GDM1 (cell line): ENCODE results near the gene PRKCI.
A peak's percentile ranks its signal among the peaks of the same experiment; 100 is the strongest.
"Not testable (repeated sequence)": the region's sequence is repeated elsewhere in the genome, so short reads cannot be mapped to it uniquely, and the experiment has no call there.

ENCODE experiments used
- DNase-seq: peaks from one replicate; lab custom pipeline; 2025; lab: John Stamatoyannopoulos, UW

The PRKCI gene

DNA sequence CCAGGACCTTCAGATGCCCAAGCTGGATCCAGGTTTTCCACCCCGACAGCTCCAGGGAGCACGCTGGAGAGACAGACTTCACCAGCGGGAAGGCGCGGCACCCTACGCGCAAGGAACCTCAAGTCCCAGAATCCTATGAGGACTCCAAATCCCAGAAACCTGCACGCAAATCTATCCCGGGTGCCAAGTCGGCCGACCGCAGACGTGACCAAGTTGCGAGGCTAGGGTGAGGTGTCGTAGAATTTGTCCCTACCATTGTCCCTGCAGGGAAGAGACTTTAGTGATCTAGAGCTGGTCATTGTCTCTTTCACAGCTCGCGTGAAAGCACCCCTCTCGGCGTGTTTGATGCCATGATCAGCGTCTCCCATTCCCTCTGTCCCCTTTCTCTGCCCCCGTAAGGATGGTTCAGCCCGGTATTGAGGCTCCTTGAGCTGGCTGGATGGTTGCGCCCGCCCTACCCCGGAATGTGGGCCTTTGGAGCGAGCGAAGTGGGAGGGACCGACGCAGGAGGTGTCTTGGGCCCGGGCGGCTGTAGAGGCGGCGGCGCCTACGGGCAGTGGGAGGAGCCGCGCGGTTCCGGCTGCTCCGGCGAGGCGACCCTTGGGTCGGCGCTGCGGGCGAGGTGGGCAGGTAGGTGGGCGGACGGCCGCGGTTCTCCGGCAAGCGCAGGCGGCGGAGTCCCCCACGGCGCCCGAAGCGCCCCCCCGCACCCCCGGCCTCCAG is at the start of gene PRKCI:
Gene PRKCI, plus strand, starts transcription at position 501 of the 723 bp plus-strand sequence. CDS start 246 bp downstream, outside the sequence.
- peak; percentile 92 for DNase-seq

DNA sequence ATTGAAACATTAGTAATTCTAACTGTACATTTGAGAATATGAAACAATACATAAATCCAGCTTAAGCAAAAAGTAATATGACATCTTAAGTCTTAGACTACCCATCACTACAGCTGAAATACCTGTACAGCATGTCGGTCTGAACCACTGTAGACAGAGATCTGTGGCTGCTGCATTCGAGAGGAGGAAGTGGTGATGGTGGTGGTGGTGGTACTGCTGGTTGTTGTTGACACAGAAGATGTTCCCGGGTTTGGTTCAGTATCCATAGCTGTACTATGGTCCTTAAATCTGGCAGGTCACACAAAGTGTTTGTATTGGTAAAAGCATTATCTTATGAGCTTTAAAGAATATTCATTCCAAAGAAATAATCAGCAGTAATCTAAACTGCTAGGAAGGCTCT is 43.6 kb upstream of the PRKCI start:
- DNase-seq, result no peak

DNA sequence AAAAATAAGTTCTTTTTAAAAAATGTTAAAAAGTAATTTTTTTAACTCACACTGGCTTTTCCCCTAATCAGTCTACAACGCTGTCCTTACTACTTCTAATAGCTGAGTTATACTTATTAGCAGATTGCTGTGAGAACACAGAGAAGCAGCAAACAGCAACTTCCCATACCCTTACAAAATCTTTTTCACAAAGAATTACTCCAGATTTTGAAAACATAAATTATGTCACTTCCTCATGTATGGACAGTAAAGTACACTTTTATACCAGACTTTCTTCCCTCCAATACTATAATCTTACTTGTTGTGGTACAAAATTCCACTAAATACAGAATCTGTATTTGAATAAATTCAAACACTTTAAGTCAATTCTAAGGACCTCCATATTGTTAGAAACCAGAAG is 42.8 kb upstream of the PRKCI start:
- no peak for DNase-seq

DNA sequence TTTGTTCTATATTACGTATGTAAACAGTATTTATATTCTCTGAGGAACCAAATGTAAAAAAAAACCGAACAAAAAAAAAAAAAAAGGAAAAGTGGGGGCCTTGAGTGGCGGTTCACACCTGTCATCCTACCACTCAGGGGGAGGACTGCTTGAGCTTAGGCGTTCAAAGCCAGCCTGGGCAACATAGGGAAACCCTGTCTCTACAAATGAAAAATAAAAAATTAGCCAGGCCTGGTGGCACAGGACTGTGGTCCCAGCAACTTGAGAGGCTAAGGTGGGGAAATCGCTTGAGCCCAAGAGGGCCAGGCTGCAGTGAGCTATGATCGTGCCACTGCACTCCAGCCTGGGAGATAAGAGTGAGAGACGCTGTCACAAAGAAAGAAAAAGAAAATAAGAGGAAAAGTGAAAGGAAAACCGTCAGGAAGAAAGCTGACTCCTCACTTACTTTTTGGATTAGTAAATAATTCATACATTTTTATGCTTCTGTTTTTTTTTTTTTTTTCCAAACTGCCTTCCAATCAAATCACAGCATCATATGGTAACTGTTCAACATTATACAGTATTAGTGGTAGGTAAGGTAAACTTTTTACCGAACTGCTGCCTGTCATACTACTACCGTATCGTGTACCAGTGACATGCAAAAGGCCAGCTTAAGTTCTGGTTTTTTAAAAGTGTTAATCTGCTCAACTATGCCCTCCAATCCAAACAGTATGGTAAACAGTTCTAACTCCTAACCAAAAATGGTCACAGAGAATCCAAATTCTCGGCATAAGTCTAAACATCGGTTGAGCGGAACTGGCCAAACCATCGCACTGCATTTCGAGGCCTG is 41.9 kb upstream of the PRKCI start:
- no peak for DNase-seq

DNA sequence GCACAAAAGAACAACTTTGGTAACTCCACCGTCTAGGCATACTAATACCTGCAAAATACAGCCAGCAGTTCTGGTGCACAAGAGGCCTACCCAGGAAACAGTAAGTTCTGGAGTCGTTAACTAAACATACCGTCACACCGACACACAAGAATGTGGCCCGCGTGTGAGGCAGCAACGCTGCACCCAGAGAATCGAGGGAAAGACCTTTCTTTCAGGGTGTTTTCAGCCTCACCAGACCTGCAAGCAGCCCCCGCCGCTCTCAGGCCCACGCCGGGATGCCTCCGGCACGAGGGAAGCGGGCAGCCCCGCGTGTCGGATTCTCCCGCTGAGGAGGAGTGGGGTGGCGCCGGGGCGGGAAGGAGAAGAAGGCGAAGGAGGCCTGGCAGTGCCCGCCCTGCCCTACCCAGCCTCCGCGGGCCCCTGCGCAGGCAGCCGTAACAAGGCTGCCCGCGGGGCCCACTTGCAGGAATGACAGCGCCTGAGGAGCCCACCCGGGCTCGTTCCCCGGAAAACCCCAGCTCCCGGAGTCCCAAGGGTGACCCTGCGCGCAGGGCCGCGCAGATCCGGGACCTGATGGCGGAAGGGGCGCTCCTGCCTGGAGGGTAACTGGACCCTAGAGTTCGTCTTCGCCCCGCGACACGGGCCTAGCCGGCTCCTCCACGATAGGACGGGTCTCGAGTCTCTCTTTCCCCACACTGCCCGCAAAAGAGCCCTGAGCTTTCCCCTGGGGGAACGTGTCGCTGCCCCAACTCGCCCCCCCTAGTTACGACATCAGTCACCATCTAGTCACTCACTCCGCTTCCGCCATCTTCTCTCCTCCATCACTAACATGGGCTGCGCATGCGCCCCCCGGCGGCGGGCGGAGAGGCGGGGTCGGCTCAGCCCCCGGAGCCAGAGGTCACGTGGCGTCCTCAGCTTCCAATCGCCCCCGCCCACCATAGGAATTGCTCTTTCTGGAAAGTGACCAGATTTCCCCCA is 41.0 kb upstream of the PRKCI start, which contains the start of gene PHC3:
Gene PHC3, minus strand, starts transcription at position 826 of the 978 bp plus-strand sequence. Its CDS starts 18 bp downstream, at position 808.
- DNase-seq, result peak; percentile 88

DNA sequence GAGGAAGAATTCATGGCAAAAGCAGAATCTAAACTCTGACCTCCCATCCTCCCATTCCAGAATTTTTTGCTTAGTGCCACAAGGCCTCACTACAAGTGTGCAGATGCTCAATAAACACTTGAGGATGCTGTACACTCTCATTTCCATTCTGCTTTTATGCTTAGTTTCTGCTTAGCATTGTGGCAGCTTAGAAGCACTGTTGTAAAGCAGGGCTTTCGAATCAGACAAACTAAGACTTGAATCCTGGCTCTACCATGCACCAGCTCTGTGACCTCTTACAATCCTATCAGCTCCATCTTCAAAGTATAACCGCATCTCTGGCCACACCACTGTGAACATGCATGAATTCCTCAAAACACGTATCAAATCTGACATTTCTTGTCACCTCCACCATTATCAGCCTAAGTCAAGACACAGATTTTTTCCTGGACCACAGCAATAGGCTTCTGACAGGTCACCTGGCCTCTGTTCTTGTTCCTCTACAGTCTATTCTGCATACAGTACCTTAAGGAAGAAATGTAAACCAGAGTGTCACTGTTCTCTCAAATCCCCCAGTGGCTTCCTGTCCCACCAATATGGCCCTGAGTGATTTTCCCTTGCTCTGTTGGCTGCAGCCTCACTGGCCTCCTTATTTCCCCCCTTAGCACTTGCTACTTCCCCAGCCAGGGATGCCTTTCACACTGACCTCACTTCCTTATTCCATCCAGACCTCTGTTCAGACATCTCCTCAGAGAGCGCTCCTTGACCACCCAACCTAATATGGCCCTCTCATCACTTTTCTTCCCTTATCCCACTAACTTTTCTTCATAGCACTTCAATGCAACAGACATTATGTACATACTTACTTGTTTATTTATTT is 32.6 kb upstream of the PRKCI start:
- no peak for DNase-seq

DNA sequence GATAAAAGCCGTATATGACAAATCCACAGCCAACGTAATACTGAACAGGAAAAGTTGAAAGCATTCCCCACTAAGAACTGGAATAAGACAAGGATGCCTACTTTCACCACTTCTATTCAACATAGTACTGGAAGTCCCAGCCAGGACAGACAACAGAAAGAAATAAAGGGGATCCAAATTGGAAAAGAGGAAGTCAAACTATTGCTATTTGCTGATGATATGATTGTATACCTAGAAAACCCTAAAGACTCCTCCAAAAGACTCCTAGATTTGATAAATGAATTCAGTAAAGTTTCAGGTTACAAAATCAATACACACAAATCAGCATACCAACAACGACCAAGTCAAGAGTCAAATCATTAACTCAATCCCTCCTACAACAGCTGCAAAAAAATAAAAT is 26.5 kb upstream of the PRKCI start:
- DNase-seq, result not testable (repeated sequence)

DNA sequence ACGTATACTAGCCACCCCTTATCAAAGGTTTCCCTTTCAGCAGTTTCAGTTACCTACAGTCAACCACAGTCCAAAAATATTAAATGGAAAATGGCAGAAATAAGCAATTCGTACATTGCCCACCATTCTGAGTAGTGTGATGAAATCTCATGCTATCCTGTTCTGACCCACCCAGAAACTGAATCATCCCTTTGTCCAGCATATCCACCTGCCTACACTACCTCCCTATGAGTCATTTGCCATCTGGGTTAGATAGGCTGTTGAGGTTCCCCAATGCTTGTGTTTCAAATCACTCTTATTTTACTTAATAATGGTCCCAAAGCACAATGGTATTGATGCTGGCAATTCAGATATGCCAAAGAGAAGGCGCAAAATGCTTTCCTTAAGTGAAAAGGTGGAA is 25.4 kb upstream of the PRKCI start:
- no peak for DNase-seq

DNA sequence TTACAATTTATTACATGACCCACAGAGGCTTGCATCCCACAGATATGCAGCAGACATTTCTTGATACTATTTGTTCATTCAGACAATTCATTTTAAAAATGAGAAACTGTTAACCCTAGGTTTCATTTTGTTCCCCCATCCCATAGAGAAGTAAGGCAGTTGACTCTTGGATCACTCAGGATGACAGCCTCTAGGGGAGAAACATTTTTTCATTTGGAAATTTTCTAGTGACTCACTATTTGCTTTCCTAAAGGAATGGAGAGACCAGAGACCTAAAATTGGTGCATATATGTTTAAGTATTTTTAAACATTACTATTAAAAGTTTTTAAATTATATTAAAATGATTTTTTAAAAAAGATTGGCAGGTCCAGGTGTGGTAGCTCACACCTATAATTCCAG is 21.2 kb upstream of the PRKCI start:
- no peak for DNase-seq

DNA sequence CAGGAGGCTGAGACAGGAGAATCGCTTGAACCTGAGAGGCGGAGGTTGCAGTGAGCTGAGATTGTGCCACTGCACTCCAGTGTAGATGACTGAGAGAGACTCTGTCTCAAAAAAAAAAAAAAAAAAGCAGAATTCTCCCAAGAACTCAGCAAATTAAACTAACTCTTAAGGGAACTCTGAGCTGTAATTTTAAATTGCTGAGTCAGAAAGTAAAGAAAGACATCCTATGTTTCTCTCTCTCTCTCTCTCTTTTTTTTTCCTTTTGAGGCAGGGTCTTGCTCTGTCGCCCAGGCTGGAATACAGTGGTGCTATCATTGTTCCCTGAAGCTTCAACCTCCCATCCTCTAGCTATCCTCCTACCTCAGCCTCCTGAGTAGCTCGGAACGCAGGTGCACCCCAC is 20.7 kb upstream of the PRKCI start:
- no peak for DNase-seq

DNA sequence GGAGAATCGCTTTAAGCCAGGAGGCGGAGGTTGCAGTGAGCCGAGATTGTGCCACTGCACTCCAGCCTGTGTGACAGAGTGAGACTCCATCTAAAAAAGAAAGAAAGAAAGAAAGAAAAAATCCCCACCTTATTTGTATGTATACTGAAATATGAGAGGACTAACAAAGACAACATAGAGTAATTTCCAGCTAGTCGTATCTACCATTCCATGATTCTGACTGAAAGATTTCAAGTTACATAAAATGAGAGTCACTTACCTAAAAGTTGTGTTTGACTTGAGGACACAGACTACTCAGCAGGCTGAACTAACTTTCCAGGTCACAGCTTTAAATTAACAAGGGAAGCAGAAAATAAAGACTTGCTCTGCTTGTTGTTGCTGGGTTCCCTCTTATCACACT is 18.8 kb upstream of the PRKCI start:
- DNase-seq, result no peak

DNA sequence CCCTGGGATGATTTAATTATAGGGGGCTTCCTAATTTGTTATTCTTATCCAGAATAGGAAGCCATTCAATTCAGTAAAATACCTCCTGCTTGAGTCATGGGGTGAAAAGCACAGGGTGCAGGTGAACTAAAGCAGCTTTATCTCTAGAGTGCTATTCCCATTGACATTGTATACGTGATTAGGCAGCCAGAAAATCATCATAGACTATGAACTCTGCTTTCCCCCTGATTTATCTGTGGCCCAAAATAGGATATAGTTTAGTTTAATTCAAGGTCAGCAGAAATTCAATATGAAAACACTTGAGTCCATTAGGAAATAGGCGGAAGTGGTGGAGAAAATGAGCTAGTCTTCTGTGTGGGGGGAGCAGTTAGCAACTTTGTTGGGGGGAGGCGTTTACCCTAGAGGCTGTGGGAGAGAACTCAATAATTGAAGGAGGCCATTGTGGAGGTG is 18.2 kb upstream of the PRKCI start:
- DNase-seq, result no peak

DNA sequence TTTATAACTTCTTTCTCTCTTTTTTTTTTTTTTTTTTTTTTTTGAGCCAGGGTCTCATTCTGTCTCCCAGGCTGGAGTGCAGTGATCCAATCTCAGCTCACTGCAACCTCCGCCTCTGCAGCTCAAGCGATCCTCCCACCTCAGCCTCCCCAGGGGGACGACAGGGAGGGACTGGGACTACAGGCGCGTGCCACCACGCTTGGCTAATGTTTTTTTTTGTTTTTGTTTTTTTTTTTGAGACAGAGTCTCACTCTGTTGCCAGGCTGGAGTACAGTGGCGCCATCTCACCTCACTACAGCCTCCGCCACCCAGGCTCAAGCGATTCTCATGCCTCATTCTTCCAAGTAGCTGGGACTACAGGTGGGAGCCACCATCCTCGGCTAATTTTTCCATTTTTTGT is 17.7 kb upstream of the PRKCI start:
- no peak for DNase-seq

DNA sequence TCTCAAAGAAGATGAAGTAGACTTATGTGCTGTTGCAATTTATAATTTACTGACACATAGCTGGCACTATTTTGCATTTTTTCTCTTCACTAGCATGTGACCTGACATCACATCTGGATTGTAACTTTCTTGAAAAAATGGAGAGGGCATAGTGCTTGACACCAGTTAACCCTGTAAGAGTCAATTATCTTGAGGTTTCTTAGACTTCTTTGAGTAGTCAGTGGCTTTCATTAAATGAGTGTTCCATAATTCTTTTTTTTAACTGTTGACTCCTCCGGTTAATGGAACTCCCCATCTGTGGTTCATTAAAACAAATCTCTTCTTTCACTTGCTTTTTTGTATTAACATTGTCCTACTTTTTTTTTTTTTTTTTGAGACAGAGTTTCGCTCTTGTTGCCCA is 16.9 kb upstream of the PRKCI start:
- no peak for DNase-seq

DNA sequence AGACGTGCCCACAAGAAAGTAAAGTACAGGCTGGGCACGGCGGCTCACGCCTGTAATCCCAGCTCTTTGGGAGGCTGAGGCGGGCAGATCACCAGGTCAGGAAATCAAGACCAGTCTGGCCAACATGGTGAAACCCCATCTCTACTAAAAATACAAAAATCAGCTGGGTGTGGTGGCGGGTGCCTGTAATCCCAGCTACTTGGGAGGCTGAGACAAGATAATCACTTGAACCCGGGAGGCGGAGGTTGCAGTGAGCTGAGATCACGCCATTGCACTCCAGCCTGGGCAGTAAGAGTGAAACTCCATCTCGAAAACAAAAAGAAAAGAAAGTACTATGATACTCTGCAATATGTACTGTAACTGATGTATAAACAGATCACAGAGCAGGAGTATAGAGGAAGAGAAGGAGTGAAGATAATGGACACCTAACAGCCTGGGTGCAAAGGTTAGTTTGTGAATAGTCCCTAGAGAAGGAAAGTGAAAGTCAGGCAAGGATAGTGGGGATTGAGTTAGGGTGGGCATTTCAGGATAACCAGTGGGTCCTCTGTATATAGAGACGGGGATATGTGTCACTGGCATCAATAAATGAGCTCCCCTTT is 16.0 kb upstream of the PRKCI start:
- DNase-seq, result not testable (repeated sequence)

DNA sequence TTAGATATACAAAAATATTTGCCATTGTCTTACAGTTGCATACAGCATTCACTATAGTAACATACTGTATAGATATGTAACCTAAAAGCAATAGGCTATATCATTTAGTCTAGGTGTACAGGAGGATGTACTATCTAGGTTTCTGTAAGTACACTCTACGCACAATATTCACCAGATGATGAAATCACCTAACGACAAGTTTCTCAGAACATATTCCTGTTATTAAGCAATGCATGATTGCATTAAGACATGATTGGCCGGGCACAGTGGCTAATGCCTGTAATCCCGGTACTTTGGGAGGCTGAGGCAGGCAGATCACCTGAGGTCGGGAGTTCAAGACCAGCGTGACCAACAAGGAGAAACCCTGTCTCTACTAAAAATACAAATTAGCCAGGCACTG is 14.5 kb upstream of the PRKCI start:
- DNase-seq, result no peak

DNA sequence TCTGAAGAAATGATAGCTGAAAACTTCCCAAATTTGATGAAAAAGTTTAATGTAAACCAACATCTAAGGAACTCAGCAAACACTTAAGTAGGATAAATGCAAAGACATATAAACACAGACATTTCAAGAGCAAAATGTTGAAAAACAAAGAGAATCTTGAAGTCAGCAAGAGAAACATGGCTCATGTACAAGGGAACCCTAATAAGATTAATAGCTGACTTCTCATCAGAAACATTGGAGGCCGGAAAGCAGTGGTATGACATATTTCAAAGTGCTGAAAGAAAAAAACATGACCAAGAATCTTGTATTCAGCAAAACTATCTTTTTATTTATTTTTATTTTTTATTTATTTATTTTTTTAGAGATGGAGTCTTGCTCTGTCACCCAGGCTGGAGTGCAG is 10.6 kb upstream of the PRKCI start:
- DNase-seq, result no peak

DNA sequence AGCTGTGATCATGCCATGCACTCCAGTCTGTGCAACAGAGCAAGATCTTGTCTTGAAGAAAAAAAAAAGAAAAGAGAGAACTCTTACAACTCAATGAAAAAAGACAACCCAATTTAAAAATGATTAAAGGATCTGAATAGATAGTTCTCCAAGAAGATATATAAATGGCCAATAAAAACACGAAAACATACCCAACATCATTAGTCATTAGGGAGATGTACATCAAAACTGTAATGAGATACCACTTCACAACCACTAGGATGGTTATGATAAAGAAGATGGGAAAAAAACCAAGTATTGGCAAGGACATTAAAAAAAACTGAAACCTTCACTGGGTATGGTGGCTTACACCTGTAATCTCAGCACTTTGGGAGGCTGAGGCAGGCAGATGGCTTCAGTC is 2.4 kb upstream of the PRKCI start:
- no peak for DNase-seq

DNA sequence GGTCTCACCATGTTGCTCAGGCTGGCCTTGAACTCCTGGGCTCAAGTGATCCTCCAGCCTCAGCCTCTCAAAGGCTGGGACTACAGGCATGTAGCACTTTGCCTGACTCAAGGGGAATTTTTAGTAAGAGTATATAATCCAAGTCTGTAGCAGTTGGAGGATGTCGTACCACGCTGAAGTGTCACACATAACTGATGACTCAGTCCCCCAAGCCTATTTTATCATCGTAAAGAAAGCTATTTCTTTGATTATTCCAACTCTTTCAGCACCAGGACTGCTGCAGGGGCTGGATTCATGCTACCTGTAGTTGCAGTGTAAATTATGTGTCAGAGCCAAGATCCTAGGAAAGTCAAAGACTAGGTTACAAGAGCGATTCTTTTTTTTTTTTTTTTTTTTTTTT is 1.4 kb upstream of the PRKCI start:
- DNase-seq, result no peak

DNA sequence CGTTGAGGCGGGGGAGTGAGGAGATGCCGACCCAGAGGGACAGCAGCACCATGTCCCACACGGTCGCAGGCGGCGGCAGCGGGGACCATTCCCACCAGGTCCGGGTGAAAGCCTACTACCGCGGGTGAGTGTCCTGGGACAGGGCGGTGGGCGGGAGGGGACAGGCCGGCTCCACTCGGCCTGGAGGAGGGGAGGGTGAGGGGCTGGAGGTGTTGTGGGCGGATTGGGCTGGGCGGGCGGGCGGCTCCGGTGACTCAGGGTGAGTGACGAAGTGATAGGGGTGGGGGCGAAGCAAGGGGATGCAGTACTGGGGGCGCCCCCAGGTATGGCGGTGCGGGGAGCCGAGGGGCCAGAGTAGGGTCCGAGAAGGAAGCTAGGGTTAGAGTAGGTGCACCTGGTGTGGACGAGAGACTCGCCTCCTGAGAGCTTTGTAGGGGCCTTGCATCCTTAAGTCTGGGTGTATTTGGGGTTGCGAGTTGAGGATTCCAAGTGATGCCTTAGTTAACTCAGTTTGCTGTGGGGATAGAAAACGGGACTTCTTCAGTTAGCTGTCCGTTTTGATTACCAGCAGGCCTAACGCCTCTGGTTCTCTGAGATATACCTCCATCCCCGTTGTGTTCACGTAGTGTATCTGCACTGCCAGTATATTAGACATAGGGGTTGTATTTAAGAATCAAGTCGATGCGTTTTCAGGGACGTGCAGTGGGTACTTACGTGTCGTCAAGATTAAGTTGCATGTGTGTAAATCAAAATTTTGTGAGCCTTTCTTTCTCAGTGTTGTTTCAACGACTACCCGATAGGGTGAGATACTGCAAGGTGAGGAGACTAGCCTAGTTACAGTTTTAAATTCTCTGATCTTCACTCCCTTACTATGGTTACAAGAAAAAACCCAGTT is 670 bp downstream of the PRKCI start:
- no peak for DNase-seq
